ENCODE results near the gene TRIM51G.
"Not testable (repeated sequence)": the region's sequence is repeated elsewhere in the genome, so short reads cannot be mapped to it uniquely, and the experiment has no call there.

Gene TRIM51G, protein sequence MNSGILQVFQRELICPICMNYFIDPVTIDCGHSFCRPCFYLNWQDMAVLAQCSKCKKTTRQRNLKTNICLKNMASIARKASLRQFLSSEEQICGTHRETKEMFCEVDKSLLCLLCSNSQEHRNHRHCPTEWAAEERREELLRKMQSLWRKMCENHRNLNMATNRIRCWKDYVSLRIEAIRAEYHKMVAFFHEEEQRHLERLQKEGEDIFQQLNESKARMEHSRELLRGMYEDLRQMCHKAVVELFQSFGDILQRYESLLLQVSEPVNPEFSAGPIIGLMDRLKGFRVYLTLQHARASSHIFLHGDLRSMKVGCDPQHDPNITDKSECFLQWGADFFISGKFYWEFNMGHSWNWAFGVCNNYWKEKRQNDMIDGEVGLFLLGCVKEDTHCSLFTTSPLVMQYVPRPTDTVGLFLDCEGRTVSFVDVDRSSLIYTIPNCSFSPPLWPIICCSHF

DNA sequence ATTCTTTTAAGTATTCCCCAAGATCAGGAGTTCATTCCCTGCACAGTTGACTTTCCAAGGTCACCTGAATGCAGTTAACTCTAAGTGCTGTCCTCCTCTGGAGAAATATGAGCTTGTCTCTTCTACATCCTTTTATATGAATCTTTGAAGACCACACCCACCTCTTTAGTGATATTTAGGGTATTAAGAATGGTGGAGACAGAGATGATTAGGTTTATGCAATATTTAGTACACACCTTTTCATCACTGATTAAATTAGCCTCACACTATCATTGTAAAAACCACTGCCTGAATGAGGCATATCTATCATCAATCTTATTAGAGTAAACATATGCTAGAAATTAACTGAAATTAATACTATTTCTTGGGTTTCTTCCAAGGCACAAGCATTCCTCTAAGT lies at the start of gene TRIM51G:
Gene TRIM51G (minus strand): TSS at position 101 of the 400 bp plus-strand sequence. CDS start 2,190 bp downstream, outside the sequence.
- DNase-seq = not testable (repeated sequence)

DNA sequence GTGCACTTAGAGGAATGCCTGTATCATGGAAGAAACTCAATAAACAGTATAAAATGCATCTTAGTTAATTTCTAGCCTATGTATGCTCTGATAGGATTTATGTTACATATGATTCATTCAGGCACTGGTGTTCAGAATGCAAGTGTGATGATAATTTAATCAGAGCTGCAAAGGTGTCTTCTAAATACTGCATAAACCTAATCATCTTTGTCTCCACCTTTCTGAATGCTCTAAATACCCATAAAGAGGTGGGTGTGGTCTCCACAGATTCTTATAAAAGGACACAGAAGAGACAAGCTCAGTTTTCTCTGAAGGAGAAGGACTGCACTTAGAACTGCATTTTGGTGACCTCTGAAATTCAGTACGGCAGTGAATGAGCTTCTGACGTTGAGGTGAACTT lies 44.8 kb upstream of the TRIM51G start, which contains the start of gene TRIM49B:
Gene TRIM49B (plus strand): TSS at position 301 of the 400 bp plus-strand sequence. CDS start 2,777 bp downstream, outside the sequence.
- not testable (repeated sequence) for DNase-seq

DNA sequence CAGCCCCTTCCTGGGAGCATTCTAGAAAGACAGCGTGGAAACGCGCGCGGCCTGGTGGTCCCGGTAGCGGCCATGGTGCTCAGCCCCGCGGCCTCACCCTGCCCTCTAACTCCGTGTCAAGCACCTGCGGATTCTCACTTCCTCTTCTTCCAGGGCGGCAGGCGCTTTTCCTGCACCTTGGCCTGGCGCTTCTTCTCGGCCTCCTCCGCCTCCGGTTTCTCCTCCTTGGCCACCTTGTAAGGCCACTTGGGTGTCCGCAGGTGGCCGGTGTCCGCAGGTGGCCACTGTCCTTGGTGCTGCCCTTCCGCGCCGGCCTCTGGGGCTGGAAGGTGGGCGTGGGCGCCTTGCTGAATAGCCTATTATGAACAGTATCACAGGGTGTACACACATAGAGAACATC lies 15.1 kb downstream of the TRIM51G start:
- DNase-seq = not testable (repeated sequence)

DNA sequence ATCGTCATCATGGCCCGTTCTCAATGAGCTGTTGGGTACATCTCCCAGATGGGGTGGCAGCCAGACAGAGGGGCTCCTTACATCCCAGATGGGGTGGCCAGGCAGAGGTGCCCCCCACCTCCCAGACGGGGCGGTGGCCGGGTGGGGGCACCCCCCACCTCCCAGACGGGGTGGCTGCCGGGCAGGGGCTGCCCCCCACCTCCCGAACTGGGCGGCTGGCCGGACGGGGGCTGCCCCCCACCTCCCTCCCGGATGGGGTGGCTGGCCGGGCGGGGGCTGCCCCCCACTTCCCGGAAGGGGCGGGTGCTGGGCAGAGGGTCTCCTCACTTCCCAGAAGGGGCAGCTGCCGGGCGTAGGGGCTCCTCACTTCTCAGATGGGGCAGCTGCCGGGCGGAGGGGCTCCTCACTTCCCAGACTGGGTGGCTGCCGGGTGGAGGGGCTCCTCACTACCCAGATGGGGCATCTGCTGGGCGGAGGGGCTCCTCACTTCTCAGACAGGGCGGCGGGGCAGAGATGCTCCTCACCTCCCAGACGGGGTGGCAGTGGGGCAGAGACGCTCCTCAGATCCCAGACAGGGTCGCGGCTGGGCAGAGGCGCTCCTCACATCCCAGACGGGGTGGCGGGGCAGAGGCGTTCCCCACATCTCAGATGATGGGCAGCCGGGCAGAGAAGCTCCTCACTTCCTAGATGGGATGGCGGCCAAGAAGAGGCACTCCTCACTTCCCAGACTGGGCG lies 28.2 kb downstream of the TRIM51G start:
- not testable (repeated sequence) for DNase-seq

DNA sequence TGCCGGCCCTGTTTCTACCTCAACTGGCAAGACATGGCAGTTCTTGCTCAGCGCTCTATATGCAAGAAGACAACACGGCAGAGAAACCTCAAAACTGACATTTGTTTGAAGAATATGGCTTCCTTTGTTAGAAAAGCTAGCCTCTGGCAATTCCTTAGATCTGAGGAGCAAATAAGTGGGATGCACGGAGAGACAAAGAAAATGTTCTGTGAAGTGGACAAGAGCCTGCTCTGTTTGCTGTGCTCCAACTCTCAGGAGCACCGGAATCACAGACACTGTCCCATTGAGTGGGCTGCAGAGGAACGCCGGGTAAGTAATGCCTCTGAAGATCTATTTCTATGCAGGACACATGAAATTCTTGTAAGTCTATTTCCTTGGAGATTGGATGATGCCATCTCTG lies 37.9 kb downstream of the TRIM51G start:
- DNase-seq = not testable (repeated sequence)

All from SIG-M5 (cell line).